Activated effector memory CD4-positive, alpha-beta T cell treated with Interleukin-2 at 50 U/mL for 16 hours (primary cell): Measurements from ENCODE around the gene TUBB2A.
A peak's percentile ranks its signal among the peaks of the same experiment; 100 is the strongest.

Source experiments
- DNase-seq: peaks from one replicate; pipeline ENCODE4 v3.0.0-alpha.2; 2020

TUBB2A gene

GRCh38 chr6:3118353-3119039, 38.8 kb downstream of the TUBB2A start, which contains the start of gene BPHL:
Gene BPHL (plus strand): TSS chr6:3118711. CDS start chr6:3118741, 30 bp downstream.
- DNase-seq: peak; percentile 97

GRCh38 chr6:3117912-3118352, 39.4 kb downstream of the TUBB2A start:
- no peak for DNase-seq

GRCh38 chr6:3114377-3114776, 43.0 kb downstream of the TUBB2A start:
- no peak for DNase-seq

GRCh38 chr6:3109761-3110160, 47.6 kb downstream of the TUBB2A start:
- no peak for DNase-seq

GRCh38 chr6:3108746-3109414, 48.5 kb downstream of the TUBB2A start:
- DNase-seq: no peak
